ENCODE results near the gene RFTN1.
A peak's percentile ranks its signal among the peaks of the same experiment; 100 is the strongest.

RFTN1 gene

GRCh38 chr3:16529264-16529663, 15.8 kb upstream of the RFTN1 start:
- DNase-seq (ENCODE audit: low read depth in 3 of 3, low spot score in 1 of 3), result no peak

GRCh38 chr3:16528581-16528993, 15.1 kb upstream of the RFTN1 start:
- DNase-seq (ENCODE audit: low read depth in 3 of 3, low spot score in 1 of 3), result no peak

GRCh38 chr3:16528106-16528505, 14.6 kb upstream of the RFTN1 start:
- no peak for DNase-seq (ENCODE audit: low read depth in 3 of 3, low spot score in 1 of 3)

GRCh38 chr3:16524196-16524595, 10.7 kb upstream of the RFTN1 start:
- no peak for DNase-seq (ENCODE audit: low read depth in 3 of 3, low spot score in 1 of 3)

- no peak for DNase-seq (ENCODE audit: low read depth in 3 of 3, low spot score in 1 of 3)
Observed at GRCh38 chr3:16523778-16524177, 10.3 kb upstream of the RFTN1 start.

- no peak for DNase-seq (ENCODE audit: low read depth in 3 of 3, low spot score in 1 of 3)
Observed at GRCh38 chr3:16522834-16523233, 9.3 kb upstream of the RFTN1 start.

- no peak for DNase-seq (ENCODE audit: low read depth in 3 of 3, low spot score in 1 of 3)
Observed at GRCh38 chr3:16520970-16521881, 7.7 kb upstream of the RFTN1 start.

GRCh38 chr3:16520241-16520969, 6.9 kb upstream of the RFTN1 start:
- no peak for DNase-seq (ENCODE audit: low read depth in 3 of 3, low spot score in 1 of 3)

GRCh38 chr3:16516695-16517481, 3.4 kb upstream of the RFTN1 start:
- DNase-seq (ENCODE audit: low read depth in 3 of 3, low spot score in 1 of 3), result no peak

GRCh38 chr3:16515885-16516420, 2.5 kb upstream of the RFTN1 start:
- no peak for DNase-seq (ENCODE audit: low read depth in 3 of 3, low spot score in 1 of 3)

- no peak for DNase-seq (ENCODE audit: low read depth in 3 of 3, low spot score in 1 of 3)
Observed at GRCh38 chr3:16514755-16515353, 1.4 kb upstream of the RFTN1 start.

- DNase-seq (ENCODE audit: low read depth in 3 of 3, low spot score in 1 of 3), result no peak
Observed at GRCh38 chr3:16514021-16514700, 662 bp upstream of the RFTN1 start.

GRCh38 chr3:16512435-16513140, 911 bp downstream of the RFTN1 start:
- peak in 1 of 3 donors; percentile 22 for DNase-seq (ENCODE audit: low read depth in 3 of 3, low spot score in 1 of 3)

- peak; percentile 31 to 54 (median 49) for DNase-seq (ENCODE audit: low read depth in 3 of 3, low spot score in 1 of 3)
Observed at GRCh38 chr3:16511681-16512434, 1.6 kb downstream of the RFTN1 start.

- DNase-seq (ENCODE audit: low read depth in 3 of 3, low spot score in 1 of 3), result no peak
Observed at GRCh38 chr3:16510620-16511319, 2.7 kb downstream of the RFTN1 start.

- DNase-seq (ENCODE audit: low read depth in 3 of 3, low spot score in 1 of 3), result no peak
Observed at GRCh38 chr3:16509721-16510619, 3.5 kb downstream of the RFTN1 start.

- no peak for DNase-seq (ENCODE audit: low read depth in 3 of 3, low spot score in 1 of 3)
Observed at GRCh38 chr3:16508591-16508995, 4.9 kb downstream of the RFTN1 start.

Measured in stimulated activated CD4-positive, alpha-beta T cell treated with anti-CD3 and anti-CD28 coated beads, TNF-alpha, amount 100 ng/mL, for 1 hour (primary cell).